Subcutaneous adipose tissue (tissue), 4 donors: Measurements from ENCODE around the gene SMPD2. TPM values are rescaled to one million over a fixed set of nuclear protein-coding genes. Genes with fewer than 3 reads are reported as not detected.

Experiments
- CTCF ChIP-seq: fragments of 450-650 bp; IDR thresholded peaks from one replicate; pipeline ENCODE4 v1.5.1; 2016; ENCODE audit warnings: low read depth, mild to moderate bottlenecking, control low read depth, antibody characterized with exemption, moderate library complexity
- total RNA-seq, 4 donors: library from RNA; depleted of rRNA; stranded (reverse); fragments of >200 nt; gene quantifications; one replicate each; pipeline ENCODE4 v1.1.0, GENCODE V29; 2016

SMPD2 gene
- total RNA-seq, 4 donors from 2014 or later, result 3.6 to 24.3 (median 11.3) TPM

DNA sequence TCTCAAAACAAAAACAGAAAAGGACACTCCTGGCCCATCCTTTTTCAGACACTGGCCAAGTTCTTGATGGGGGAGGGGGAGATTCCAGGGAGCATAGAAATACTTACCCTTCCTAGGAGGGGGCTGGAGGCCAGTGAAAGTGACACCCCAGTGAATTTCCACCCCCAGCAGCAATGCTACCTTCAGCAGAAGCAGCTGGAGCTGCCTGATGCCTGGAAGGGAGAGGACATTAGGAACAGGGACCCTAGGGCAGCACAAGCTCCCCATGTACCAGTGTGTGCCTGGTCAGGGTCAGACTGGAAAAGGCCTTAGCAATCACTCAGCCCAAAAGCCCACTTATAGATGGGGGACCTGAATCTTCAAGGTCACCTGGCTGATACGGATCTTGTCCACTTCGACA lies 12.6 kb downstream of the SMPD2 start:
- TF ChIP-seq CTCF, result no peak

DNA sequence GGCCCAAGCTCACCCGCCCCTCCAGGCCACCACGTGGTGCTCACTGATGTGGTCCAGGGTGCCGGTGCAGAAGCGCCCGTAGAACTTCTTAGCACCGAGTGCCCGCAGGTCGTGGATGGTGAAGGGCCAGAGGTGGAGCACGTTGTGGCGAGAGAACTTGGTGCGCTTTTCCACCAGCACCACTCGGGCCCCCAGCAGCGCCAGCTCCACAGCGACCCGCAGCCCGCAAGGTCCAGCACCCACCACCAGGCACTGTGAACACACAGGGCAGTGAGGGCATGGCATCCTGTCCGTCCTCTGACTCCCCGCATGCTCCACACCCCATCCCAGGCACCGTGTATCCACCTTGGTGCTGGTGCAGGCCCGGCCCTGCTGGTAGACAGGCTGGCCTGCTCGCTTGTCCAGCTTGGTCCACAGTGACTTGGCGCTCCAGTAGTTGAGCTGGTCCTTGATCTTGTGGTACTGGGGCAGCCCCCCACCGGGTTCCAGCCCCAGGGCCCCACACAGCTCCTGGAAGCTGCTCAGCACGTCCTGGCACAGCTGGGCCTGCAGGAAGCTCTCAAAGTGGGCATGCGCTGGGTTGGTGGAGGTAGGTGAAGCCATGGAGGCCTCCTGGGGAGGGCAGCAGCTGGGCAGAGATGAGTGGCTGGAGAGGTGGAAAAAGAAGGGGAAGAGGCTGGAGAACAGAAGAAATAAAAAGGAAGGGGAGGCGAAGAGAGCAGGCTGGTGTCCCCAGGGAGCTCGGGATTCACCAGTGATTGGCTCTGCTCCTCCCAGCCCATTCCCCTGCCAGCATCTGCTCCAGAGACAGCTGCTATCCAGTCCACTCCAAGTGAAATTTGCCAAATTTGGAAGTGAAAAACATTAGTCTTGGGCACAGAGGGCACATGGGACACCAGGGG lies 13.3 kb downstream of the SMPD2 start:
- TF ChIP-seq CTCF, result no peak

DNA sequence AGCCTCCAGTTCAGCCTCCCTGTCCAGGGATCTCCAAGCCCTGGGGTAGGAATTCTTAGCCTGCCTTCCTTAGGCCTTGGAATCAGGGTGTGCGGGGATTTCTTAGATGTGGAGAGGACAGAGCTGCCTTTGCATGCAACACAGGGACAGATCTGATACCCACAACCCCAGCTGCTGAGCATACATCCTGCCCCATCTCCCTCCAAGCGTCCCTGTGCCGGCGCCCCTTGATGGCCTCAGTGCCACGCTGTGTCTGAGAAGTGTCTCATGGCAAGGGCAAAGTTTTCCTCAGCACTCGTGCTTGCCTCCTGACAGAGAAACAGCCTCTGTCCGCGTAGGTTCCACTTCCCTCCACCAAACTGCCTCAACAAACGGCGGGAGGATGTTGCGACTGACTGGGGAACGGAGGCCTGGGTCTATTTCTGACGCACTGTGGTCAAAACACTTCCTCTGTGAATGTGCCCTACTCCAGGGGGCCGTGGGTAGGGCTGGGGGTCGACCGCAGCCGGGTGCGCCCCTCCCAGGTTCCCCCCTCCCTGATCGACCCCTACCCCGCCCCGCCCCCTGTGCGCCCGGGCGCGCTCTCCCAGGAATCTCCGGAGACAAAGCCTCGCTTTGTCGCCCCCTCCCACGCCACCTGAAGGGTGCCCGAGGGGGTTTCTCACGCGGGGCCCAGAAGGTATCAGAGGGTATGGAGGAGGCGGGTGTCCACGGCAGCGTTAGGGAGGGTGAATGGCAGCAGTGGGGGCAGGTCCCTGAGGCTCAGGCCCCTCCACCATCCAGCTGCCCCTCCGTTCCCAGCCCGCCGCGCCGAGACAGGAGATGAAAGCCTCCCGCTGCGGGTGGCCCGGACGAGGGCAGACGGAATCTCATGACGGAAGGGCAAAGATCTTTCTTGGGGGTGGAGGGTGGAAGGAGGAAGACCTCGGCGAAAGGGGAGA lies 14.2 kb downstream of the SMPD2 start:
- no peak for TF ChIP-seq CTCF

DNA sequence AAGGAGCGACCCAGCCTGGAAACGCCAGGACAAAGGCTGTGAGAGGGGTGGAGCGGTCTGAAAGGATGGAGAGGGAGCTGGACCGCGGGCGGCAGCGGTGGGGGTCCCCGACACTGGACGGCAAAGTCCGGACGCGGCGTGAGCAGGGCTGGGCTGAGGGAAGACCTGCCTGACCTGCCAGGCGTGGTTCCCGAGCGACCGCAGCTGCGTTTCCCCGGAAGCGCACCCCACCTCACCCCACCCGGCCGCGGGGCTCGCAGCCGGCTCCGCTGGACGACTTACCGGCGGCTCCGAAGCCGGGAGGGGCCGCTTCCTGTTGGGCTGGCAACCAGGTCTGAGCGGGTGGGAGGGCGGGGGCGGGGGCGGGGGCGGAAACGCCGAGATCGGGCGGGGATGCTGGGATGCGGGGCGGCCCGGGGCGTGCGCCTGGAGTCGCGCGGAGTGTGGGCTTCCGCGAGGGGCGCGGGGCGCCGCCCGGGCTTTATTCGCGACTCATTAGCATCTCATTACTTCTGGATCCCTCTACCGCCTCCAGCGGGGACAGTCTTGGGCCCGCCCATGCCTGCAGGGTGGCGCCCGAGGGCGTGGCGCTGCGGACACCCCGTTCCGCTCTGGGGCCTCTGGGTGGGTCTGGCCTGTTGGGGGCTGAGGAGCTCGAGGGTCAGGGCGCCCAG lies 15.1 kb downstream of the SMPD2 start, which contains the start of gene MICAL1:
Gene MICAL1 (minus strand): TSS at position 336 of the 674 bp plus-strand sequence. CDS start 1,576 bp downstream, outside the sequence.
- TF ChIP-seq CTCF, result no peak

GRCh38 chr6:109456111-109456583 lies 15.6 kb downstream of the SMPD2 start:
- no peak for TF ChIP-seq CTCF

GRCh38 chr6:109456710-109457561 lies 16.4 kb downstream of the SMPD2 start:
- TF ChIP-seq CTCF, result no peak
